Thyroid gland (tissue), 4 donors: ENCODE results near the gene LARGE1.

Experiments
- POLR2A ChIP-seq, 2 donors: fragments of 450-650 bp; IDR thresholded peaks; one replicate each; pipeline ENCODE4 v1.6.1; 2017; ENCODE audit warnings: antibody characterized with exemption in 2 of 2, mild to moderate bottlenecking in 2 of 2, moderate library complexity in 1 of 2
- TF ChIP-seq, protein P1 (sequence below), 6 experiments: fragments of 200-600 bp in 3 of 6; fragments of 450-650 bp in 3 of 6; sonication (generic) in 3 of 6; IDR thresholded peaks; one replicate each; pipeline ENCODE4 v1.5.1; 2016 to 2019; ENCODE audit warnings: antibody characterized with exemption in 6 of 6, mild to moderate bottlenecking in 2 of 6, inconsistent platforms in 1 of 6, moderate library complexity in 1 of 6

DNA sequence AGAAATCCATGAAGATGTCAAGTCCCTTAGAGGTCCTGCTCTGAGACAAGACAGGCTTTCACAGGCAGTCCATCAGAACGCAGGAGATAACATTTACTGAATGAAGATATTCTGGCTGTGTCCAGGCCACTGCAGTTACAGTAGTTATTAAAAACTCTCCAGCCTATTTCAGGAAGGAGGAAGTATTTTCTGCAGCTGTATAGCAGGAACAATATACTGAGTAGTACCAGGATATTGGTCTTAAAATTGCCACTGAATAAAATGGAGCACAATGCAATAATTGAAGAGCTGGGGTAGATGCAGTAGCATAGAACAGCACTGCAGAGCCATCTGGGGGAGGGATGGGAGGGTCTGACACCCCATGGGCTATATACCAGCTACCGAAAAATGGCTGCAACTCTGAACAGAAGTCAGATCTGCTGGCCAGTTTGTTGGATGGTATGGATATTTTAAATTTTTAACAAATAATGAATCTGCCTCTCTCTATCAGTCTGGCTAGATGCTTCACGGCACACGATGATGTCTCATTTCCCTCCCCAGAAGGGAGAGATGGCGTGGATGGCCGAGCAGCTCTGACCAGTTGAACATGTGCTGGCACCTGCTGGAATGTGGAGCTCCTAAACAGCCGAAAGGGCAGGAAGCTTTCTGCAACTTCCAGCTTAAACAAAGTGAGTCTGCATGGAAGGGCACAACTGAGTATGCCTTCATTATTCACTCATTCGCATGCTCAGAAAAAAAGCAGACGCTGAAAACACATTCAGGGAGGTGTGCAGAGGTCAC lies 520.0 kb downstream of the LARGE1 start:
- TF ChIP-seq, protein P1, sequence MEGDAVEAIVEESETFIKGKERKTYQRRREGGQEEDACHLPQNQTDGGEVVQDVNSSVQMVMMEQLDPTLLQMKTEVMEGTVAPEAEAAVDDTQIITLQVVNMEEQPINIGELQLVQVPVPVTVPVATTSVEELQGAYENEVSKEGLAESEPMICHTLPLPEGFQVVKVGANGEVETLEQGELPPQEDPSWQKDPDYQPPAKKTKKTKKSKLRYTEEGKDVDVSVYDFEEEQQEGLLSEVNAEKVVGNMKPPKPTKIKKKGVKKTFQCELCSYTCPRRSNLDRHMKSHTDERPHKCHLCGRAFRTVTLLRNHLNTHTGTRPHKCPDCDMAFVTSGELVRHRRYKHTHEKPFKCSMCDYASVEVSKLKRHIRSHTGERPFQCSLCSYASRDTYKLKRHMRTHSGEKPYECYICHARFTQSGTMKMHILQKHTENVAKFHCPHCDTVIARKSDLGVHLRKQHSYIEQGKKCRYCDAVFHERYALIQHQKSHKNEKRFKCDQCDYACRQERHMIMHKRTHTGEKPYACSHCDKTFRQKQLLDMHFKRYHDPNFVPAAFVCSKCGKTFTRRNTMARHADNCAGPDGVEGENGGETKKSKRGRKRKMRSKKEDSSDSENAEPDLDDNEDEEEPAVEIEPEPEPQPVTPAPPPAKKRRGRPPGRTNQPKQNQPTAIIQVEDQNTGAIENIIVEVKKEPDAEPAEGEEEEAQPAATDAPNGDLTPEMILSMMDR (IDR thresholded peaks at IDR 0.05), result no peak
- TF ChIP-seq POLR2A (IDR thresholded peaks at IDR 0.05), result no peak
